ENCODE measurements around the gene ARNT2.
A peak's percentile ranks its signal among the peaks of the same experiment; 100 is the strongest.

DNA sequence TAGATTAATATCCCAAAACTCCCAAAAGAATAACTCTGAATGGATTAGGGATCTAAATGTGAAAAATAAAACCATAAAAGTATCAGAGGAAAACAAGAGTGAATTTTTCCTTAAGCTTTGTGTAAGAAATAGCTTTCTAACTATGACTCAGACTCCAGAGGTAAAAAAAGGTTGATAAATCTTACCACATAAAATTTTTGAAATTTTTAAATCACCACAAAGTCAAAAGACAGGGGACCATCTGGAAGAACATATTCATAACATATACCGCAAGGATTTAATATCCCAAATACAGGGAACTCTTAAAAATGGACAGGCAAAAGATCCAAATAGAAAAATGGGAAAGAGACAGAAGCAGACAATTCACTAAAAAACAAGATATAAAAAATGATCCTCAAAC lies 145.0 kb downstream of the ARNT2 start:
- TF ChIP-seq, protein P1, sequence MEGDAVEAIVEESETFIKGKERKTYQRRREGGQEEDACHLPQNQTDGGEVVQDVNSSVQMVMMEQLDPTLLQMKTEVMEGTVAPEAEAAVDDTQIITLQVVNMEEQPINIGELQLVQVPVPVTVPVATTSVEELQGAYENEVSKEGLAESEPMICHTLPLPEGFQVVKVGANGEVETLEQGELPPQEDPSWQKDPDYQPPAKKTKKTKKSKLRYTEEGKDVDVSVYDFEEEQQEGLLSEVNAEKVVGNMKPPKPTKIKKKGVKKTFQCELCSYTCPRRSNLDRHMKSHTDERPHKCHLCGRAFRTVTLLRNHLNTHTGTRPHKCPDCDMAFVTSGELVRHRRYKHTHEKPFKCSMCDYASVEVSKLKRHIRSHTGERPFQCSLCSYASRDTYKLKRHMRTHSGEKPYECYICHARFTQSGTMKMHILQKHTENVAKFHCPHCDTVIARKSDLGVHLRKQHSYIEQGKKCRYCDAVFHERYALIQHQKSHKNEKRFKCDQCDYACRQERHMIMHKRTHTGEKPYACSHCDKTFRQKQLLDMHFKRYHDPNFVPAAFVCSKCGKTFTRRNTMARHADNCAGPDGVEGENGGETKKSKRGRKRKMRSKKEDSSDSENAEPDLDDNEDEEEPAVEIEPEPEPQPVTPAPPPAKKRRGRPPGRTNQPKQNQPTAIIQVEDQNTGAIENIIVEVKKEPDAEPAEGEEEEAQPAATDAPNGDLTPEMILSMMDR (IDR thresholded peaks at IDR 0.05) = no peak
- TF ChIP-seq RAD21 (IDR thresholded peaks at IDR 0.05; ENCODE audit: low read length) (no peak), EP300 (IDR thresholded peaks at IDR 0.05; ENCODE audit: borderline replicate concordance in 1 of 2, low read depth in 1 of 2, low read length in 1 of 2) (peak in 1 of 2 experiments; percentile 88; a peak in 2 of 4 replicates), POLR2AphosphoS5 (IDR thresholded peaks at IDR 0.05; ENCODE audit: low read depth, low read length) (no peak), NRF1 (IDR thresholded peaks at IDR 0.05; ENCODE audit: low read depth, low read length) (no peak), SIN3A (IDR thresholded peaks at IDR 0.05; ENCODE audit: borderline replicate concordance, low read depth, low read length) (no peak), RXRA (IDR thresholded peaks at IDR 0.05; ENCODE audit: borderline replicate concordance, low read depth) (peak; percentile 65)
- TF ChIP-seq, protein P2, sequence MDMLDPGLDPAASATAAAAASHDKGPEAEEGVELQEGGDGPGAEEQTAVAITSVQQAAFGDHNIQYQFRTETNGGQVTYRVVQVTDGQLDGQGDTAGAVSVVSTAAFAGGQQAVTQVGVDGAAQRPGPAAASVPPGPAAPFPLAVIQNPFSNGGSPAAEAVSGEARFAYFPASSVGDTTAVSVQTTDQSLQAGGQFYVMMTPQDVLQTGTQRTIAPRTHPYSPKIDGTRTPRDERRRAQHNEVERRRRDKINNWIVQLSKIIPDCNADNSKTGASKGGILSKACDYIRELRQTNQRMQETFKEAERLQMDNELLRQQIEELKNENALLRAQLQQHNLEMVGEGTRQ (IDR thresholded peaks at IDR 0.05; ENCODE audit: borderline replicate concordance, low read depth, low read length) = no peak
